ENCODE measurements around the gene SCAMP2. TPM values are rescaled to one million over a fixed set of nuclear protein-coding genes. Genes with fewer than 3 reads are reported as not detected.

Gene SCAMP2
- total and polyA plus RNA-seq, 2 of the 13 experiments (the other 11 are each of a cell fraction or from before 2014, with no cell fraction given) = 34.8 to 121 TPM

DNA sequence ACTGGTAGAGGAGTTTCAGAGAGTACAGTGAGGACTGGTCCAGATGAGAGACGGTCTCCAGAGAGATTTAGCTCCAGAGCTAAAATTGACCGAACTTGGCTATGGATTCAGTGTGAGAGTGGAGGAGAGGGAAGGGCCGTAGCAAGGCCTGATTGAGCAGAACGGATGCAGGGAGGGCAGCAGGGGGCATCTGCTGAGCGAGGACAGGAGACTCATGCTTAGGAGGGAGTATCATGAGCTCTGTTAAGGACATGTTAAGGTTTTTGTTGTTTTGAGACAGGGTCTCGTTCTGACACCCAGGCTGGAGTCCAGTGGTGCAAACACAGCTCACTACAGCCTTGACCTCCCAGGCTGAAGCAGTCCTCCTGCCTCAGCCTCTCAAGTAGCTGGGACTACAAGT lies 68.2 kb downstream of the SCAMP2 start:
- Histone ChIP-seq H3K4me3 (replicated peaks in 1 of 3; ENCODE audit: insufficient read depth in 1 of 3, low read depth in 2 of 3, low read length in 3 of 3) (no peak overlapping the region), H2AFZ (ENCODE audit: low read length) (no peak overlapping the region), H3K27me3 (ENCODE audit: control insufficient read depth in 1 of 2, insufficient read depth in 2 of 2, low read length in 2 of 2) (no peaks in the 10 kb centered on the region; a peak in 1 of 5 replicates), H3K4me1 (ENCODE audit: insufficient read depth, low read length) (peaks cover 17% of the 10 kb centered on the region), H3K9me3 (ENCODE audit: low read length) (no peaks in the 10 kb centered on the region), H3K9ac (ENCODE audit: insufficient read depth, low read depth, low read length) (no peak overlapping the region), H4K20me1 (ENCODE audit: insufficient read depth, low read length) (no peaks in the 10 kb centered on the region; the same call in 1 of the 2 replicates), H3K4me2 (ENCODE audit: low read depth, low read length) (no peak overlapping the region), H3K36me3 (replicated peaks in 1 of 2; ENCODE audit: control insufficient read depth in 1 of 2, insufficient read depth in 2 of 2, low read length in 2 of 2) (peaks cover 14 to 23% of the 10 kb centered on the region in 2 experiments), H3K27ac (ENCODE audit: extremely low read length, insufficient read depth, low read length) (no peak overlapping the region), H3K79me2 (ENCODE audit: insufficient read depth, low read length) (no peaks in the 10 kb centered on the region)
- BruUV-seq (replicated peaks) = no TSS peak
- intact Hi-C loops (cut with micrococcal nuclease; ENCODE audit: unreplicated experiment) = no loop called here
- ChIA-PET CTCF (ENCODE audit: low intra/inter-chr PET ratio, low total read pairs) (no interaction called here), POLR2A (no interaction called here)
- ATAC-seq = no peak
- 88% methylated on average over 6 of the region's 6 CpGs for WGBS (ENCODE audit: low lambda C conversion rate)
- FAIRE-seq = no peak
- DNase-seq (ENCODE audit: low spot score) = no peak
- in situ Hi-C loops (cut with HindIII; ENCODE audit: extremely low pct_ligation_motif_present, low pct_unique_long_range_greater_than_20kb) = no loop called here
- TF ChIP-seq KMT2A (CRISPR knock-in tag; IDR thresholded peaks at IDR 0.05) (no peak), MYNN (CRISPR knock-in tag; IDR thresholded peaks at IDR 0.05; ENCODE audit: low read depth) (no peak), SMARCC2 (IDR thresholded peaks at IDR 0.05) (no peak), FOXM1 (CRISPR knock-in tag; IDR thresholded peaks at IDR 0.05) (no peak), ZNF253 (CRISPR knock-in tag; IDR thresholded peaks at IDR 0.05; ENCODE audit: borderline replicate concordance) (no peak), RARG (CRISPR knock-in tag; IDR thresholded peaks at IDR 0.05; ENCODE audit: low read depth) (no peak), ZNF10 (CRISPR knock-in tag; IDR thresholded peaks at IDR 0.05; ENCODE audit: borderline replicate concordance, low read depth) (no peak), ZBTB7A (CRISPR knock-in tag; IDR thresholded peaks at IDR 0.05) (no peak), ZBTB21 (CRISPR knock-in tag; IDR thresholded peaks at IDR 0.05) (no peak), ZNF350 (CRISPR knock-in tag; IDR thresholded peaks at IDR 0.05; ENCODE audit: borderline replicate concordance, low read depth) (no peak), ZNF670 (CRISPR knock-in tag; IDR thresholded peaks at IDR 0.05; ENCODE audit: borderline replicate concordance) (no peak), ZFYVE20 (CRISPR knock-in tag; IDR thresholded peaks at IDR 0.05; ENCODE audit: borderline replicate concordance, low read depth) (no peak), ZNF530 (CRISPR knock-in tag; IDR thresholded peaks at IDR 0.05; ENCODE audit: low read depth) (no peak)
- TF ChIP-seq, protein P1, sequence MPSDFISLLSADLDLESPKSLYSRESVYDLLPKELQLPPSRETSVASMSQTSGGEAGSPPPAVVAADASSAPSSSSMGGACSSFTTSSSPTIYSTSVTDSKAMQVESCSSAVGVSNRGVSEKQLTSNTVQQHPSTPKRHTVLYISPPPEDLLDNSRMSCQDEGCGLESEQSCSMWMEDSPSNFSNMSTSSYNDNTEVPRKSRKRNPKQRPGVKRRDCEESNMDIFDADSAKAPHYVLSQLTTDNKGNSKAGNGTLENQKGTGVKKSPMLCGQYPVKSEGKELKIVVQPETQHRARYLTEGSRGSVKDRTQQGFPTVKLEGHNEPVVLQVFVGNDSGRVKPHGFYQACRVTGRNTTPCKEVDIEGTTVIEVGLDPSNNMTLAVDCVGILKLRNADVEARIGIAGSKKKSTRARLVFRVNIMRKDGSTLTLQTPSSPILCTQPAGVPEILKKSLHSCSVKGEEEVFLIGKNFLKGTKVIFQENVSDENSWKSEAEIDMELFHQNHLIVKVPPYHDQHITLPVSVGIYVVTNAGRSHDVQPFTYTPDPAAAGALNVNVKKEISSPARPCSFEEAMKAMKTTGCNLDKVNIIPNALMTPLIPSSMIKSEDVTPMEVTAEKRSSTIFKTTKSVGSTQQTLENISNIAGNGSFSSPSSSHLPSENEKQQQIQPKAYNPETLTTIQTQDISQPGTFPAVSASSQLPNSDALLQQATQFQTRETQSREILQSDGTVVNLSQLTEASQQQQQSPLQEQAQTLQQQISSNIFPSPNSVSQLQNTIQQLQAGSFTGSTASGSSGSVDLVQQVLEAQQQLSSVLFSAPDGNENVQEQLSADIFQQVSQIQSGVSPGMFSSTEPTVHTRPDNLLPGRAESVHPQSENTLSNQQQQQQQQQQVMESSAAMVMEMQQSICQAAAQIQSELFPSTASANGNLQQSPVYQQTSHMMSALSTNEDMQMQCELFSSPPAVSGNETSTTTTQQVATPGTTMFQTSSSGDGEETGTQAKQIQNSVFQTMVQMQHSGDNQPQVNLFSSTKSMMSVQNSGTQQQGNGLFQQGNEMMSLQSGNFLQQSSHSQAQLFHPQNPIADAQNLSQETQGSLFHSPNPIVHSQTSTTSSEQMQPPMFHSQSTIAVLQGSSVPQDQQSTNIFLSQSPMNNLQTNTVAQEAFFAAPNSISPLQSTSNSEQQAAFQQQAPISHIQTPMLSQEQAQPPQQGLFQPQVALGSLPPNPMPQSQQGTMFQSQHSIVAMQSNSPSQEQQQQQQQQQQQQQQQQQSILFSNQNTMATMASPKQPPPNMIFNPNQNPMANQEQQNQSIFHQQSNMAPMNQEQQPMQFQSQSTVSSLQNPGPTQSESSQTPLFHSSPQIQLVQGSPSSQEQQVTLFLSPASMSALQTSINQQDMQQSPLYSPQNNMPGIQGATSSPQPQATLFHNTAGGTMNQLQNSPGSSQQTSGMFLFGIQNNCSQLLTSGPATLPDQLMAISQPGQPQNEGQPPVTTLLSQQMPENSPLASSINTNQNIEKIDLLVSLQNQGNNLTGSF (CRISPR knock-in tag; IDR thresholded peaks at IDR 0.05) = no peak
- TF ChIP-seq, protein P2, sequence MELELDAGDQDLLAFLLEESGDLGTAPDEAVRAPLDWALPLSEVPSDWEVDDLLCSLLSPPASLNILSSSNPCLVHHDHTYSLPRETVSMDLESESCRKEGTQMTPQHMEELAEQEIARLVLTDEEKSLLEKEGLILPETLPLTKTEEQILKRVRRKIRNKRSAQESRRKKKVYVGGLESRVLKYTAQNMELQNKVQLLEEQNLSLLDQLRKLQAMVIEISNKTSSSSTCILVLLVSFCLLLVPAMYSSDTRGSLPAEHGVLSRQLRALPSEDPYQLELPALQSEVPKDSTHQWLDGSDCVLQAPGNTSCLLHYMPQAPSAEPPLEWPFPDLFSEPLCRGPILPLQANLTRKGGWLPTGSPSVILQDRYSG (CRISPR knock-in tag; IDR thresholded peaks at IDR 0.05) = no peak
- TF ChIP-seq, protein P3, sequence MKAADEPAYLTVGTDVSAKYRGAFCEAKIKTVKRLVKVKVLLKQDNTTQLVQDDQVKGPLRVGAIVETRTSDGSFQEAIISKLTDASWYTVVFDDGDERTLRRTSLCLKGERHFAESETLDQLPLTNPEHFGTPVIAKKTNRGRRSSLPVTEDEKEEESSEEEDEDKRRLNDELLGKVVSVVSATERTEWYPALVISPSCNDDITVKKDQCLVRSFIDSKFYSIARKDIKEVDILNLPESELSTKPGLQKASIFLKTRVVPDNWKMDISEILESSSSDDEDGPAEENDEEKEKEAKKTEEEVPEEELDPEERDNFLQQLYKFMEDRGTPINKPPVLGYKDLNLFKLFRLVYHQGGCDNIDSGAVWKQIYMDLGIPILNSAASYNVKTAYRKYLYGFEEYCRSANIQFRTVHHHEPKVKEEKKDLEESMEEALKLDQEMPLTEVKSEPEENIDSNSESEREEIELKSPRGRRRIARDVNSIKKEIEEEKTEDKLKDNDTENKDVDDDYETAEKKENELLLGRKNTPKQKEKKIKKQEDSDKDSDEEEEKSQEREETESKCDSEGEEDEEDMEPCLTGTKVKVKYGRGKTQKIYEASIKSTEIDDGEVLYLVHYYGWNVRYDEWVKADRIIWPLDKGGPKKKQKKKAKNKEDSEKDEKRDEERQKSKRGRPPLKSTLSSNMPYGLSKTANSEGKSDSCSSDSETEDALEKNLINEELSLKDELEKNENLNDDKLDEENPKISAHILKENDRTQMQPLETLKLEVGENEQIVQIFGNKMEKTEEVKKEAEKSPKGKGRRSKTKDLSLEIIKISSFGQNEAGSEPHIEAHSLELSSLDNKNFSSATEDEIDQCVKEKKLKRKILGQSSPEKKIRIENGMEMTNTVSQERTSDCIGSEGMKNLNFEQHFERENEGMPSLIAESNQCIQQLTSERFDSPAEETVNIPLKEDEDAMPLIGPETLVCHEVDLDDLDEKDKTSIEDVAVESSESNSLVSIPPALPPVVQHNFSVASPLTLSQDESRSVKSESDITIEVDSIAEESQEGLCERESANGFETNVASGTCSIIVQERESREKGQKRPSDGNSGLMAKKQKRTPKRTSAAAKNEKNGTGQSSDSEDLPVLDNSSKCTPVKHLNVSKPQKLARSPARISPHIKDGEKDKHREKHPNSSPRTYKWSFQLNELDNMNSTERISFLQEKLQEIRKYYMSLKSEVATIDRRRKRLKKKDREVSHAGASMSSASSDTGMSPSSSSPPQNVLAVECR (CRISPR knock-in tag; IDR thresholded peaks at IDR 0.05; ENCODE audit: borderline replicate concordance) = no peak

Data from HepG2 (cell line).